Spleen (tissue), 11 donors: ENCODE measurements around the gene EXOSC5. TPM values are rescaled to one million over a fixed set of nuclear protein-coding genes. Genes with fewer than 3 reads are reported as not detected.

Experiments used
- DNase-seq: peaks from one replicate; pipeline ENCODE4 v3.0.0-alpha.2; 2020
- H3K27ac ChIP-seq, 8 donors: fragments of 200-600 bp; sonication (generic) in 7 of 8; 1 replicate in 4 of 8; 2 replicates in 4 of 8; pipeline versions ENCODE4 v1.5.0 to v1.8.0; 2016 to 2021; ENCODE audit warnings: inconsistent platforms in 4 of 8, mild to moderate bottlenecking in 4 of 8, moderate library complexity in 1 of 8
- H3K27me3 ChIP-seq, 7 donors: fragments of 200-600 bp; sonication (generic) in 6 of 7; replicated peaks in 1 of 7; 1 replicate in 4 of 7; 2 replicates in 3 of 7; pipeline versions ENCODE4 v1.5.0 to v1.8.0; 2016 to 2021; ENCODE audit warnings: inconsistent platforms in 3 of 7, mild to moderate bottlenecking in 1 of 7
- H3K36me3 ChIP-seq, 6 donors: fragments of 200-600 bp; sonication (generic) in 5 of 6; 1 replicate in 4 of 6; 2 replicates in 2 of 6; pipeline versions ENCODE4 v1.5.0 to v1.8.0; 2016 to 2021; ENCODE audit warnings: inconsistent platforms in 2 of 6
- H3K4me1 ChIP-seq, 6 donors: fragments of 200-600 bp; sonication (generic) in 5 of 6; 1 replicate in 3 of 6; 2 replicates in 3 of 6; pipeline versions ENCODE4 v1.5.0 to v1.8.0; 2016 to 2021; ENCODE audit warnings: inconsistent platforms in 3 of 6
- H3K4me3 ChIP-seq, 8 donors: fragments of 200-600 bp; sonication (generic) in 7 of 8; 1 replicate in 4 of 8; 2 replicates in 4 of 8; pipeline versions ENCODE4 v1.5.0 to v1.8.0; 2016 to 2021; ENCODE audit warnings: inconsistent platforms in 4 of 8, mild to moderate bottlenecking in 4 of 8, moderate library complexity in 2 of 8
- H3K9me3 ChIP-seq, 8 donors: fragments of 200-600 bp; sonication (generic) in 7 of 8; 1 replicate in 4 of 8; 2 replicates in 4 of 8; pipeline versions ENCODE4 v1.5.0 to v1.8.0; 2016 to 2021; ENCODE audit warnings: inconsistent platforms in 4 of 8
- POLR2A ChIP-seq, 3 donors: fragments of 450-650 bp; IDR thresholded peaks; one replicate each; pipeline ENCODE4 v1.5.1; 2017; ENCODE audit warnings: antibody characterized with exemption in 3 of 3, mild to moderate bottlenecking in 1 of 3
- POLR2AphosphoS5 ChIP-seq, 3 donors: sonication (generic); formaldehyde crosslinking; IDR thresholded peaks; one replicate each; pipeline ENCODE4 v1.5.1; 2017; ENCODE audit warnings: antibody characterized with exemption in 3 of 3
- WGBS, 5 donors: extraction: QIAGEN DNeasy Blood & Tissue Kit in 3 of 5; methylation state at CpG; one replicate each; pipeline versions ENCODE4 v1.1.5 to v1.1.7; 2013 to 2018; 5-methylcytosine and 5-hydroxymethylcytosine counted together
- intact Hi-C: fragments of 100-400 bp; cut with DNase I; formaldehyde crosslinking; loops from one replicate; pipeline ENCODE4 v1.15.0; 2023; ENCODE audit warnings: low total_unique reads
- polyA plus RNA-seq, 3 donors: library from polyadenylated mRNA; stranded (reverse); fragments of 200-250 nt; gene quantifications; one replicate each; pipeline ENCODE4 v1.2.1, GENCODE V29; 2013
- total RNA-seq, 7 donors: library from RNA; depleted of rRNA in 3 of 7; stranded (reverse); fragments of >200 nt in 3 of 7; fragmentation: NEBNext Ultra II Directional in 4 of 7; extraction: Animal tissue kit (Norgen Biotek cat#: 25700) in 4 of 7; gene quantifications; one replicate each; pipeline versions ENCODE4 v1.1.0 to v1.2.1, GENCODE V29; 2016 to 2021
- TF ChIP-seq, protein P1 (sequence below), 11 experiments: fragments of 200-600 bp in 7 of 11; fragments of 450-650 bp in 4 of 11; sonication (generic) in 4 of 11; IDR thresholded peaks in 8 of 11; conservative IDR thresholded peaks in 3 of 11; 1 replicate in 7 of 11; 2 replicates in 4 of 11; pipeline versions ENCODE4 v1.4.0 to v1.8.0; 2016 to 2021; ENCODE audit warnings: antibody characterized with exemption in 11 of 11, inconsistent platforms in 4 of 11, mild to moderate bottlenecking in 1 of 11
- donor health status: healthy with polysubstance abuse.
- donor health status: DM: no; HTN: no; CAD: no; lungs with moderate emphysema.
- donor health status: DM: no; HTN: no; CAD: no.
- donor health status: Bipolar disorder and iron deficiency.
- donor health status: healthy.
- donor health status: DM: no; HTN: no; CAD: no.
- donor health status: DM: yes; HTN: yes; CAD: no.

EXOSC5 gene
- total and polyA plus RNA-seq, 10 donors = 10.1 to 53.8 (median 16.8) TPM

DNA sequence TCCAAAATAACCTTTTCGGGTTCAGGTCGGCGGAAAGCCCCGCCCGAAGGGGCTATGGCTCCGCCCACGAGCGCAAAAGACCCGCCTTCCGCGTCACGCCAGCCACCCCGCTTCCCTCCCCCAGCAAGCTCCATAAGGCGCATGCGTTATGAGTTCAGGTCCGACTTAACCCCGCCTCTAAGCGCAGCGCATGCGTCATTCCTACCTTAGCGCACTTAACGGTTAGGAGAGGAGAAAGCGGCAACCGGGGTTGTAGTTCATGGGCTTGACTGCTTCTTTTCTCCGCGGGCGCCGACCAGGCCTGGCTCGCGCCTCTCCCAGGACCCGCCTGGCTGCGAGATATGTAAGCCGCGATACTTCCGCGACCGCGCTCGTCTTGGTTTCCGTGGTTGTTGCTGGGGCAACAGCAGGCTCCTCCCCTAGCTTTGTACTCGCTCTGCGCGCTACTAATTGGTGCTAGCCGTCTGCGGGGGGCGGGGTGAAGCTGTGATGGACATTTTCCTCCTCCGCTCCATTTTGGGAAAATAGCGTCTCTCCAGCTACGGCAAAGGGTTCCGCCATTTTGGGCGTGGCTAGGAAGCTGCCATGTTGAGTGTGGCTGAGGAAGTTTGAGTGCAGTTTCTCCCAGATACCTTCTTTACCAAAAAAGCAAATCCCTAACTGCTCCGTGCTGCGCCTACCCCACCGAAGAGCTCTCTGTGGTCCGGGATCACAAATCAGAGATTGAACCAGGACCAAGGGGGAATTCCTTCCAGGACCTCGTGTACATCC, 33.2 kb downstream of the EXOSC5 start, which contains the start of gene B9D2:
Gene B9D2 (minus strand): TSS at position 397 of the 771 bp plus-strand sequence. CDS start 630 bp downstream, outside the sequence.
- DNase-seq = peak; percentile 99
- Histone ChIP-seq H3K4me1 (peaks cover 10 to 75% (median 41%) of the 10 kb centered on the region in 6 donors), H3K27ac (peak within 1 kb of the TSS; percentile 95 to 99 (median 98)), H3K36me3 (peaks cover 0 to 9% (median 0%) of the 10 kb centered on the region in 6 donors), H3K27me3 (no peaks in the 10 kb centered on the region), H3K9me3 (no peaks in the 10 kb centered on the region), H3K4me3 (peak within 1 kb of the TSS; percentile 55 to 84 (median 66))
- TF ChIP-seq POLR2AphosphoS5 (IDR thresholded peaks at IDR 0.05) = peak; percentile 92 to 96 (median 95)
- TF ChIP-seq, protein P1, sequence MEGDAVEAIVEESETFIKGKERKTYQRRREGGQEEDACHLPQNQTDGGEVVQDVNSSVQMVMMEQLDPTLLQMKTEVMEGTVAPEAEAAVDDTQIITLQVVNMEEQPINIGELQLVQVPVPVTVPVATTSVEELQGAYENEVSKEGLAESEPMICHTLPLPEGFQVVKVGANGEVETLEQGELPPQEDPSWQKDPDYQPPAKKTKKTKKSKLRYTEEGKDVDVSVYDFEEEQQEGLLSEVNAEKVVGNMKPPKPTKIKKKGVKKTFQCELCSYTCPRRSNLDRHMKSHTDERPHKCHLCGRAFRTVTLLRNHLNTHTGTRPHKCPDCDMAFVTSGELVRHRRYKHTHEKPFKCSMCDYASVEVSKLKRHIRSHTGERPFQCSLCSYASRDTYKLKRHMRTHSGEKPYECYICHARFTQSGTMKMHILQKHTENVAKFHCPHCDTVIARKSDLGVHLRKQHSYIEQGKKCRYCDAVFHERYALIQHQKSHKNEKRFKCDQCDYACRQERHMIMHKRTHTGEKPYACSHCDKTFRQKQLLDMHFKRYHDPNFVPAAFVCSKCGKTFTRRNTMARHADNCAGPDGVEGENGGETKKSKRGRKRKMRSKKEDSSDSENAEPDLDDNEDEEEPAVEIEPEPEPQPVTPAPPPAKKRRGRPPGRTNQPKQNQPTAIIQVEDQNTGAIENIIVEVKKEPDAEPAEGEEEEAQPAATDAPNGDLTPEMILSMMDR (IDR thresholded peaks at IDR 0.05 in 8 of 11, conservative IDR thresholded peaks at IDR 0.05 in 3 of 11) = peak in 3 of 11 experiments; percentile 14 to 41 (median 31)
- peak in 1 of 3 donors; percentile 15 for TF ChIP-seq POLR2A (IDR thresholded peaks at IDR 0.05)
- 0 to 1% (median 0%) methylated on average over 33 to 56 of the region's 56 CpGs for WGBS, 5 donors
- intact Hi-C loops = no loop called here

DNA sequence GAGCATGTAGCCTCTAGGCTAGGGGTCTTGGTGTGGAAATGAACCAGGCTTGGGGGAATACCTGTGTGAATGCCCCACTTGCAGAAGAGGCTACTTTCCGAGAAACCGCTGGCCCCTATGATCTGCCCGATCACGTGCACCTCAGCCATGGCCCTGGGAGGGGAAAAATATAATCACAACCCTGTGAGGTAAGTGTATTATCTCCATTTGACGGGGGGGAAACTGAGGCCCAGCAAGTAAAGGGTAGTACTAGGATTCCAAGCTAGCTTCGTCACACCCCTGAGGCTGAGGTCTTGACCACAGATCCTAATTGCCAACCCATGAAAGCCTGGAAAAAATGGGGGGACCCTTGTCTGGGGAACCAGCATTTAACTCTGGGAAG, 33.8 kb downstream of the EXOSC5 start:
- H3K9me3 ChIP-seq = no peaks in the 10 kb centered on the region
- peak overlapping the region; percentile 95 to 99 (median 98) for H3K27ac ChIP-seq
- WGBS, 5 donors = 41 to 58% (median 48%) methylated on average over 6 of the region's 6 CpGs
- H3K27me3 ChIP-seq = no peaks in the 10 kb centered on the region
- peaks cover 0 to 9% (median 0%) of the 10 kb centered on the region in 6 donors for H3K36me3 ChIP-seq
- no peak for DNase-seq
- H3K4me3 ChIP-seq = peak overlapping the region; percentile 55 to 84 (median 66)
- TF ChIP-seq POLR2A (IDR thresholded peaks at IDR 0.05) (no peak), POLR2AphosphoS5 (IDR thresholded peaks at IDR 0.05) (no peak)
- TF ChIP-seq, protein P1 (IDR thresholded peaks at IDR 0.05 in 8 of 11, conservative IDR thresholded peaks at IDR 0.05 in 3 of 11) = no peak
- peaks cover 10 to 75% (median 41%) of the 10 kb centered on the region in 6 donors for H3K4me1 ChIP-seq
- intact Hi-C loops = no loop called here

DNA sequence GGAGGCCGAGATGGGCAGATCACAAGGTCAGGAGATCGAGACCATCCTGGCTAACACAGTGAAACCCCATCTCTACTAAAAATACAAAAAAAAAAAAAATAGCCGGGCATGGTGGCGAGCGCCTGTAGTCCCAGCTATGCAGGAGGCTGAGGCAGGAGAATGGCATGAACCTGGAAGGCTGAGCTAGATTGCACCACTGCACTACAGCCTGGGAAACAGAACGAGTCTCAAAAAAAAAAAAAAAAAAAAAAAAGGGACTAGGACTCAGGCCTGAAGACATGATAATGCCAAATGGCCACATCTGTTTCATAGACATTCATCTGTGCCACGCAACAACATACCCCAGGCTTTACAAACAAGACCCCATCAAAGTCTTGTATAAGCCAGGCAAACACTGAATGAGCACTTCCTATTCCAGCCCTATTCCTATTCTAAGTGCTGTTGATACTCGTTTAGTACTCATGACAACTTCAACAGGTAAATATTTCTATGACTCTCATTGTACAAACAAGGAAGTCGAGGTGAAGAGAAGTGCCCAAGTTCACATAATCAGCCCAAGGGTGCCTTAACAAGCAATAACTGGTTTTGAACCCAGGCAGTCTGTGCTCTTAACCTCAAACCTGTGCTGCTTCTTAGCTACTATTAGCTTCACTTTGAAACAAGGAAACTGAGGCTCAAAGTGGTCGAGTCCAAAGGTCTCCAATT, 34.9 kb downstream of the EXOSC5 start:
- H3K36me3 ChIP-seq = peaks cover 0 to 9% (median 0%) of the 10 kb centered on the region in 6 donors
- WGBS, 5 donors = 84 to 87% (median 84%) methylated on average over 8 to 10 of the region's 10 CpGs
- intact Hi-C loops = no loop called here
- no peak for DNase-seq
- peaks cover 12 to 75% (median 43%) of the 10 kb centered on the region in 6 donors for H3K4me1 ChIP-seq
- H3K9me3 ChIP-seq = no peaks in the 10 kb centered on the region
- H3K4me3 ChIP-seq = no peak overlapping the region
- no peak for TF ChIP-seq POLR2AphosphoS5 (IDR thresholded peaks at IDR 0.05)
- TF ChIP-seq POLR2A (IDR thresholded peaks at IDR 0.05) = no peak
- TF ChIP-seq, protein P1 (IDR thresholded peaks at IDR 0.05 in 8 of 11, conservative IDR thresholded peaks at IDR 0.05 in 3 of 11) = no peak
- peak overlapping the region in 4 of 8 donors; percentile 1 to 99 (median 59) for H3K27ac ChIP-seq
- no peaks in the 10 kb centered on the region for H3K27me3 ChIP-seq
